Measurements from ENCODE around the gene TBC1D22A.

TBC1D22A gene

GRCh38 chr22:46737105-46737975 lies 25.1 kb upstream of the TBC1D22A start:
- no peak for DNase-seq (ENCODE audit: low spot score)

DNA sequence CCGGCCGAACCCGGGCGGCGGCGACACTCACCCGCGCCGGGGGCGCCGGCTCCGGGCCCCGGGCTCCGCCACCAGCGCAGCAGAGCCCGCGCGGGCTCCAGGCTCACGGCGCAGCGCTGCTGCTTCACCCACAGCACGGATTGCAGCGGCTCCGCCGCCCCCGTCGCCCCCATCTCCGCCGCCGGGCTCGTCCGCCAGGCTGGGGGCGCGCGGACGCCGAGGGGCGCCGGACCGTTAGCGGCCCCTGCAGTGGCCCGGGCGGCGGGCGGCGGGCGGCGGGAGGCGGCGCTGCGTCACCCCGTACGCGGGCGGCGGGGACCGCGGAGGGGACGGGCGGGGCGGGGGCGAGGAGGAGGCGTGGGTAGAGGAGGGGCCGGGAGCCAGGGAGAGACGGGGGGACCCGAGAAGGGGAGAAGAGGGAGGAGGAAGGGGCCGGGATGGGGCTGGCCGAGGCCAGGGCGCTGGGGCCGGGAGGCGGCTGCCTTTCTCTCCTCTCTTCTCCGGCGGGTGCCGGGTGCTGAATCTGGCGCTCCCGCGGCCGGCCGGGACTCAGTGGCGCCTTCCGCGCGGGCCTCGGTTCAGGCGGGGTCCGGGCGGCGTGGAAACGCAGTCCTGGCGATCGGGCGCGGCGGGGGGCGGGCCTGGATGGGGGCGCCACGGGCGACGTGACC lies 24.3 kb upstream of the TBC1D22A start, which contains the start of gene CERK:
Gene CERK, minus strand, starts transcription at position 277 of the 671 bp plus-strand sequence. Its CDS starts 104 bp downstream, at position 173.
- DNase-seq (ENCODE audit: low spot score): no peak

- no peak for DNase-seq (ENCODE audit: low spot score)
These were observed 23.8 kb upstream of the TBC1D22A start for GRCh38 chr22:46738647-46739093.

DNA sequence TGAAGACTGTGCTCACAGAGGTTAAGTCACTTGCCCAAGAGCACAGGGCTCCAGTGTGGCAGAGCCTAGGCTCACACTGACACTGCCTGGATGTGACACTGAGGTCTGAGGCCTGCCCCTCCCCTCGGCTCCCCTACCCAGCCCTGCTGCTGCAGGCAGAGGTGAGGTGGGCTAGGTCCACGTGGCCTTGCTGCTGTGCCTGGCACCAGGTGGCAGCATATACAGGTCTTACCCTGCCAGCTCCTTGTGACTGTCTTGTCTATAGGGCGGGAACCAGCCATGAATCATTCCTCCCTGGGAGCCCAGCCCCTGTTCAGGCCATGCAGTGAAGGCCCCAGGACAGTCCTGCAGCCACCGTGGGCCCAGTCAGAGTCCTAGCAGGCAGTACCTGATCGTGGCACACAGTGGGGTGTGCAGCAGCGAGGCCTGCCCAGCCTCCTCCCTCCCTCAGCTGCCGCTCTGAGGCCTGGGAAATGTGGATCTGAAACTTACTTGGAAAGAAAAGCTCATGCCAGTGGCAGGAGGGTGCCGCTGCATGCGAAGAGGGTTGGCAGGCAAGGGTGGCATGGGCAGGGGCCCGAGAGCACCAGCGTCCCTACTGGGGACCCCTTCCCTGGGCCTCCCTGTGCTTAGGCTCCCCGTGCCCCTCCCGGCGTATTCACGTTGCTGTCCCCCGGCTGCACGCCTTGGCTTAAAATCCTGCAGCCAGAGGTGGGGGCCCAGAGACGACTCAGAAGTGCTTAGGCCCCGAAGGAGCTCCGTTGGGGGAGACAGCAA lies 23.2 kb upstream of the TBC1D22A start:
- DNase-seq (ENCODE audit: low spot score): no peak

GRCh38 chr22:46740910-46741780 lies 21.3 kb upstream of the TBC1D22A start:
- no peak for DNase-seq (ENCODE audit: low spot score)

DNA sequence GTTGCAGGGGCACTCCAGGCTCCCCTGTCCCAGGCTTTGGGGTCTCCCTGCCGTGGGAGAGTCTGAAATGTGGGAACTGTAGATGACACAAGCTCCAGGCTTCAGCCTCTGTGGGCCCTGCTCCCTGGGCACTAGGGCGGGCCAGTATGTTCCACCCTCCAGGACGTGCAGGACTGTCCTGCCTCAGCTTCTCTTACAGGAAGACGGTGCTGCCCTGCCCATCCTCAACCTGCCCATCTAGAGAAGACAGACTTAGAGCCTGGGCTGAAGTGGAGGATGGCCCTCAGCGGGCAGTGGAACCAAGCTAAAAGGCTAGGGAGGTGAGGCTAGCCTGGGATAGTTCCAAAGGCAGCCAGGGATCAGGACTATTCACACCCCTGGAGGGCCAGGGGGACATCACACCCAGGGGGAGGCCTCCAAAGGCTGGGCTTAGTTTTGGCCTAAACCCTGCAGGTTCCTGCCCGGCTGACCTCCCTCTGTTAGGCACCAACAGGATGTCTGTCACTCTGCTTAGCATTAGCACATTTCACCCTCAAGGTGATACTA lies 20.4 kb upstream of the TBC1D22A start:
- no peak for DNase-seq (ENCODE audit: low spot score)

- no peak for DNase-seq (ENCODE audit: low spot score)
These were observed 19.8 kb upstream of the TBC1D22A start for GRCh38 chr22:46742576-46743221.

GRCh38 chr22:46744581-46744980 lies 17.9 kb upstream of the TBC1D22A start:
- DNase-seq (ENCODE audit: low spot score): no peak

- DNase-seq (ENCODE audit: low spot score): no peak
These were observed 16.3 kb upstream of the TBC1D22A start for GRCh38 chr22:46746192-46746591.

DNA sequence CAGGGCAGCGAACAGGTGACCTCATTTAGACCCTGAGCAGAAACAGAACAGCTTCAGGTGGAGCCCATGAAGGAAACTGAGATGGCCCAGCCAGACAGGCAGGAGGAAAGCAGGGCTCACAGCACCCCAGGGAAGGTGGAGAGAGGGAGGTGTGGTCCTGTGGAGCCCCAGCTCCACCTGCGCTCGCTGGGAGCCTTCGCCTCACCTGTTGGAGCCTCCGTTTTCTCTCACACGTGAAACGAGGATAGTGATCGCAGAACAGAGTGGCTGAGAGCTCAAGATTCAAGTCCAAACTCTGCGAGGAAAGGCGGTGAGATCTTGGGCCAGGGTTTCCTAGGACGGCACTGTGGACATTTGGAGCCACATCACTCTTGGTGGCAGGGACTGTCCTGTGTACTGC lies 15.8 kb upstream of the TBC1D22A start:
- DNase-seq (ENCODE audit: low spot score): no peak

DNA sequence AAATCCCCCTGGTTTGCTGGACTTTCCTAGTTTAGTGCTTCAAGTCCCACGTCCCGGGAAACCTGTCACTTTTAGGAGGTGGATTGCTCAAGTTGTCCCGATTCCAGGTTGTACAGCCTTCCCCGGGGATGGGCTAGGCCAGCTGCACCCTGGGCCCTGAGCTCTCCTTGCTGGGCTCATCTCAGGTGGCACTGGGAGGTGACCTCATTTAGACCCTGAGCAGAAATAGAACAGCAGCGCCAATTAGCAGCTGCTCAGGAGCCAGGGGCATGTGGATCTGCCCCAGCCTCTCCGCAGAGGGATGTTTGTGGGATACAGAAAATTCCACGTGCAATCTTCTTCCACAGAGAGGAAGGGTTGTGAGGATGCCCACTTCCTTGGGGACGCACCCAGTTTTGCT lies 14.8 kb upstream of the TBC1D22A start:
- DNase-seq (ENCODE audit: low spot score): no peak

- DNase-seq (ENCODE audit: low spot score): no peak
These were observed 14.1 kb upstream of the TBC1D22A start for GRCh38 chr22:46748206-46748907.

- no peak for DNase-seq (ENCODE audit: low spot score)
These were observed 13.4 kb upstream of the TBC1D22A start for GRCh38 chr22:46748908-46749675.

GRCh38 chr22:46749682-46750529 lies 12.5 kb upstream of the TBC1D22A start:
- no peak for DNase-seq (ENCODE audit: low spot score)

DNA sequence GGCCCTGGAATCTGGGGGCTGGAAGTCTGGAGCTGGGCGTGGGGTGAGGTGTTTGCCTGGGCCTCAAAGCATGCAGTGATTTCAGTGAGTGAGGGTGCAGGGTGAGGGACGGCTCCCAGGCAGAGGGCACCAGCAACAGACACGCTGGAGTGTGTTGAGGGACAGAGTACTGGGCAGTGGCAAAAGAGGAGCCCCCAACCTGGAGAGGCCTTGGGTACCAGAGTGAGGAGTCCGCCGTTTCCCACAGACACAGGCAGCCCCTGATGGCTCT lies 12.0 kb upstream of the TBC1D22A start:
- DNase-seq (ENCODE audit: low spot score): no peak

DNA sequence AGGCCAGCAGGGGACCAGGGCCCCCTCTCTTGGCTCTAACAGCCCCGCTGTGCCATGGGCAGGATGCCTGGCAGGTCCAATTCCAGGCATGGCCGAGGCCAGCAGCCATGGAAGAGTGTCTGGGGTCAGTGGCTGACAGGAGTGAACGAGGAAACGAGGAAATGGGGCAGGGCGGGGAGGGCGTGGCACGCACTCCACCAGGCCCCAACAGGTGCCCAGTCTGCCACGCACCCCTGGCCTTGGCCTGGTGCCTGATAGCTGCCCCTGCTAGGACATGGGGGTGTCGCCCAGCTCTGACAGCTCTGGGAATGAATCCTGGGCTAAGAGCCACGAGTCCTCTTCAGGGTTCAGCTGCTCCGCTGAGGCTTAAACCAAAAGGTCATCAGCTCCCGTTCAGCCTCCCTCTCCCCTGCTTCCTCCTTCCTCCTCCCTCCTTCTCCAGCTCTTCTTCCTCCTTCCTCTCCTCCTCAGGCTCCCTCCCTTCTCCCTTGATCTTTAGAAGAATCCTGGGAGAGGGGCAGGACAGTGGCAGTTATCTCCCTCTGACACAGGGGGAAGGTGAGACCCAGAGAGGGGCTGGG lies 11.5 kb upstream of the TBC1D22A start:
- no peak for DNase-seq (ENCODE audit: low spot score)

- DNase-seq (ENCODE audit: low spot score): no peak
These were observed 10.0 kb upstream of the TBC1D22A start for GRCh38 chr22:46752286-46752987.

- no peak for DNase-seq (ENCODE audit: low spot score)
These were observed 9.5 kb upstream of the TBC1D22A start for GRCh38 chr22:46752988-46753310.

All from COLO829 (cell line).